Measurements from ENCODE around the gene SH2D3C.

The SH2D3C gene

GRCh38 chr9:127741831-127742434, 36.5 kb downstream of the SH2D3C start:
- H3K4me3 ChIP-seq (ENCODE audit: low read length): peak overlapping the region; percentile 65
- no peak overlapping the region for H3K27ac ChIP-seq (ENCODE audit: low read length)
- H3K9ac ChIP-seq (ENCODE audit: low read length): peak overlapping the region; percentile 45
- H3K27me3 ChIP-seq (ENCODE audit: control insufficient read depth, insufficient read depth, low read length): no peaks in the 10 kb centered on the region
- no peaks in the 10 kb centered on the region for H3K36me3 ChIP-seq (ENCODE audit: control insufficient read depth, low read depth, low read length)
- no peaks in the 10 kb centered on the region for H3K4me1 ChIP-seq (ENCODE audit: control insufficient read depth, low read depth, low read length)
- no peaks in the 10 kb centered on the region for H3K9me3 ChIP-seq (ENCODE audit: control insufficient read depth, low read depth, low read length)

- Histone ChIP-seq H3K9me3 (ENCODE audit: control insufficient read depth, low read depth, low read length) (no peaks in the 10 kb centered on the region), H3K4me1 (ENCODE audit: control insufficient read depth, low read depth, low read length) (peaks cover 3% of the 10 kb centered on the region), H3K36me3 (ENCODE audit: control insufficient read depth, low read depth, low read length) (no peaks in the 10 kb centered on the region), H3K4me3 (ENCODE audit: low read length) (no peak overlapping the region), H3K27ac (ENCODE audit: low read length) (no peak overlapping the region), H3K27me3 (ENCODE audit: control insufficient read depth, insufficient read depth, low read length) (no peaks in the 10 kb centered on the region), H3K9ac (ENCODE audit: low read length) (no peak overlapping the region)
Measured at GRCh38 chr9:127739614-127740330, 38.7 kb downstream of the SH2D3C start.

- H3K4me1 ChIP-seq (ENCODE audit: control insufficient read depth, low read depth, low read length): peaks cover 6% of the 10 kb centered on the region
Measured at GRCh38 chr9:127738666-127739065, 39.8 kb downstream of the SH2D3C start.

GRCh38 chr9:127735530-127736185, 42.8 kb downstream of the SH2D3C start:
- peak overlapping the region; percentile 56 for H3K27ac ChIP-seq (ENCODE audit: low read length)
- H3K4me1 ChIP-seq (ENCODE audit: control insufficient read depth, low read depth, low read length): peaks cover 6% of the 10 kb centered on the region
- H3K27me3 ChIP-seq (ENCODE audit: control insufficient read depth, insufficient read depth, low read length): no peaks in the 10 kb centered on the region
- H3K36me3 ChIP-seq (ENCODE audit: control insufficient read depth, low read depth, low read length): no peaks in the 10 kb centered on the region
- H3K9ac ChIP-seq (ENCODE audit: low read length): peak overlapping the region; percentile 69
- no peaks in the 10 kb centered on the region for H3K9me3 ChIP-seq (ENCODE audit: control insufficient read depth, low read depth, low read length)
- peak overlapping the region; percentile 14 for H3K4me3 ChIP-seq (ENCODE audit: low read length)

More at GRCh38 chr9:127738666-127739065, 39.8 kb downstream of the SH2D3C start:
- no peak overlapping the region for H3K27ac ChIP-seq (ENCODE audit: low read length)
- H3K27me3 ChIP-seq (ENCODE audit: control insufficient read depth, insufficient read depth, low read length): no peaks in the 10 kb centered on the region
- H3K36me3 ChIP-seq (ENCODE audit: control insufficient read depth, low read depth, low read length): no peaks in the 10 kb centered on the region
- no peaks in the 10 kb centered on the region for H3K9me3 ChIP-seq (ENCODE audit: control insufficient read depth, low read depth, low read length)
- no peak overlapping the region for H3K4me3 ChIP-seq (ENCODE audit: low read length)
- no peak overlapping the region for H3K9ac ChIP-seq (ENCODE audit: low read length)

GRCh38 chr9:127734747-127735529, 43.5 kb downstream of the SH2D3C start, which contains the start of gene TOR2A:
Gene TOR2A (minus strand): TSS chr9:127735294. CDS start chr9:127735270, 24 bp downstream.
- H3K9me3 ChIP-seq (ENCODE audit: control insufficient read depth, low read depth, low read length): no peaks in the 10 kb centered on the region
- H3K27me3 ChIP-seq (ENCODE audit: control insufficient read depth, insufficient read depth, low read length): no peaks in the 10 kb centered on the region
- H3K9ac ChIP-seq (ENCODE audit: low read length): peak within 1 kb of the TSS; percentile 69
- no peaks in the 10 kb centered on the region for H3K36me3 ChIP-seq (ENCODE audit: control insufficient read depth, low read depth, low read length)
- peak within 1 kb of the TSS; percentile 56 for H3K27ac ChIP-seq (ENCODE audit: low read length)
- peak within 1 kb of the TSS; percentile 74 for H3K4me3 ChIP-seq (ENCODE audit: low read length)
- peaks cover 6% of the 10 kb centered on the region for H3K4me1 ChIP-seq (ENCODE audit: control insufficient read depth, low read depth, low read length)

- H3K4me1 ChIP-seq (ENCODE audit: control insufficient read depth, low read depth, low read length): peaks cover 6% of the 10 kb centered on the region
- peak overlapping the region; percentile 74 for H3K4me3 ChIP-seq (ENCODE audit: low read length)
- H3K27ac ChIP-seq (ENCODE audit: low read length): no peak overlapping the region
- H3K36me3 ChIP-seq (ENCODE audit: control insufficient read depth, low read depth, low read length): no peaks in the 10 kb centered on the region
- H3K27me3 ChIP-seq (ENCODE audit: control insufficient read depth, insufficient read depth, low read length): no peaks in the 10 kb centered on the region
- peak overlapping the region; percentile 30 for H3K9ac ChIP-seq (ENCODE audit: low read length)
- H3K9me3 ChIP-seq (ENCODE audit: control insufficient read depth, low read depth, low read length): no peaks in the 10 kb centered on the region
Measured at GRCh38 chr9:127734247-127734746, 44.2 kb downstream of the SH2D3C start.

- Histone ChIP-seq H3K36me3 (ENCODE audit: control insufficient read depth, low read depth, low read length) (no peaks in the 10 kb centered on the region), H3K9ac (ENCODE audit: low read length) (no peak overlapping the region), H3K4me3 (ENCODE audit: low read length) (no peak overlapping the region), H3K27me3 (ENCODE audit: control insufficient read depth, insufficient read depth, low read length) (no peaks in the 10 kb centered on the region), H3K4me1 (ENCODE audit: control insufficient read depth, low read depth, low read length) (peaks cover 6% of the 10 kb centered on the region), H3K9me3 (ENCODE audit: control insufficient read depth, low read depth, low read length) (no peaks in the 10 kb centered on the region), H3K27ac (ENCODE audit: low read length) (no peak overlapping the region)
Measured at GRCh38 chr9:127733614-127734013, 44.9 kb downstream of the SH2D3C start.

GRCh38 chr9:127732444-127732843, 46.0 kb downstream of the SH2D3C start:
- no peaks in the 10 kb centered on the region for H3K36me3 ChIP-seq (ENCODE audit: control insufficient read depth, low read depth, low read length)

GRCh38 chr9:127731938-127732337, 46.5 kb downstream of the SH2D3C start:
- H3K27ac ChIP-seq (ENCODE audit: low read length): no peak overlapping the region

More at GRCh38 chr9:127732444-127732843, 46.0 kb downstream of the SH2D3C start:
- H3K4me3 ChIP-seq (ENCODE audit: low read length): no peak overlapping the region
- H3K9me3 ChIP-seq (ENCODE audit: control insufficient read depth, low read depth, low read length): no peaks in the 10 kb centered on the region
- H3K27ac ChIP-seq (ENCODE audit: low read length): no peak overlapping the region
- H3K9ac ChIP-seq (ENCODE audit: low read length): no peak overlapping the region
- H3K27me3 ChIP-seq (ENCODE audit: control insufficient read depth, insufficient read depth, low read length): no peaks in the 10 kb centered on the region
- peaks cover 6% of the 10 kb centered on the region for H3K4me1 ChIP-seq (ENCODE audit: control insufficient read depth, low read depth, low read length)

GRCh38 chr9:127730799-127731410, 47.6 kb downstream of the SH2D3C start:
- H3K9ac ChIP-seq (ENCODE audit: low read length): no peak overlapping the region
- H3K27ac ChIP-seq (ENCODE audit: low read length): no peak overlapping the region
- no peaks in the 10 kb centered on the region for H3K27me3 ChIP-seq (ENCODE audit: control insufficient read depth, insufficient read depth, low read length)
- H3K4me3 ChIP-seq (ENCODE audit: low read length): no peak overlapping the region
- H3K4me1 ChIP-seq (ENCODE audit: control insufficient read depth, low read depth, low read length): peaks cover 6% of the 10 kb centered on the region
- no peaks in the 10 kb centered on the region for H3K9me3 ChIP-seq (ENCODE audit: control insufficient read depth, low read depth, low read length)
- H3K36me3 ChIP-seq (ENCODE audit: control insufficient read depth, low read depth, low read length): no peaks in the 10 kb centered on the region

More at GRCh38 chr9:127731938-127732337, 46.5 kb downstream of the SH2D3C start:
- H3K4me3 ChIP-seq (ENCODE audit: low read length): no peak overlapping the region
- no peak overlapping the region for H3K9ac ChIP-seq (ENCODE audit: low read length)
- no peaks in the 10 kb centered on the region for H3K9me3 ChIP-seq (ENCODE audit: control insufficient read depth, low read depth, low read length)
- no peaks in the 10 kb centered on the region for H3K36me3 ChIP-seq (ENCODE audit: control insufficient read depth, low read depth, low read length)
- no peaks in the 10 kb centered on the region for H3K27me3 ChIP-seq (ENCODE audit: control insufficient read depth, insufficient read depth, low read length)
- H3K4me1 ChIP-seq (ENCODE audit: control insufficient read depth, low read depth, low read length): peaks cover 6% of the 10 kb centered on the region
